Measurements from ENCODE around the gene CDC6. TPM values are rescaled to one million over a fixed set of nuclear protein-coding genes. Genes with fewer than 3 reads are reported as not detected.

Gene CDC6
- total RNA-seq, 1 donor from 2014 or later = 4.7 TPM

- TF ChIP-seq, protein P1, sequence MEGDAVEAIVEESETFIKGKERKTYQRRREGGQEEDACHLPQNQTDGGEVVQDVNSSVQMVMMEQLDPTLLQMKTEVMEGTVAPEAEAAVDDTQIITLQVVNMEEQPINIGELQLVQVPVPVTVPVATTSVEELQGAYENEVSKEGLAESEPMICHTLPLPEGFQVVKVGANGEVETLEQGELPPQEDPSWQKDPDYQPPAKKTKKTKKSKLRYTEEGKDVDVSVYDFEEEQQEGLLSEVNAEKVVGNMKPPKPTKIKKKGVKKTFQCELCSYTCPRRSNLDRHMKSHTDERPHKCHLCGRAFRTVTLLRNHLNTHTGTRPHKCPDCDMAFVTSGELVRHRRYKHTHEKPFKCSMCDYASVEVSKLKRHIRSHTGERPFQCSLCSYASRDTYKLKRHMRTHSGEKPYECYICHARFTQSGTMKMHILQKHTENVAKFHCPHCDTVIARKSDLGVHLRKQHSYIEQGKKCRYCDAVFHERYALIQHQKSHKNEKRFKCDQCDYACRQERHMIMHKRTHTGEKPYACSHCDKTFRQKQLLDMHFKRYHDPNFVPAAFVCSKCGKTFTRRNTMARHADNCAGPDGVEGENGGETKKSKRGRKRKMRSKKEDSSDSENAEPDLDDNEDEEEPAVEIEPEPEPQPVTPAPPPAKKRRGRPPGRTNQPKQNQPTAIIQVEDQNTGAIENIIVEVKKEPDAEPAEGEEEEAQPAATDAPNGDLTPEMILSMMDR (IDR thresholded peaks at IDR 0.05; ENCODE audit: partially characterized antibody, unreplicated experiment) = no peak
- H3K4me1 Mint-ChIP-seq (ENCODE audit: low read depth, unreplicated experiment) = peaks cover 45% of the 10 kb centered on the region
- H3K27me3 Mint-ChIP-seq (ENCODE audit: unreplicated experiment) = peaks cover 25% of the 10 kb centered on the region
- peak overlapping the region; percentile 46 for H3K4me3 Mint-ChIP-seq (ENCODE audit: unreplicated experiment)
- H3K36me3 Mint-ChIP-seq (ENCODE audit: unreplicated experiment) = no peaks in the 10 kb centered on the region
- H3K27ac Mint-ChIP-seq (ENCODE audit: unreplicated experiment) = no peak overlapping the region
- peaks cover 2% of the 10 kb centered on the region for H3K9me3 Mint-ChIP-seq (ENCODE audit: unreplicated experiment)
- peak; percentile 18 for DNase-seq
These were observed 28.2 kb downstream of the CDC6 start for GRCh38 chr17:40315678-40316570.

GRCh38 chr17:40316571-40317344 is 29.1 kb downstream of the CDC6 start:
- no peak overlapping the region for H3K27ac Mint-ChIP-seq (ENCODE audit: unreplicated experiment)
- H3K27me3 Mint-ChIP-seq (ENCODE audit: unreplicated experiment) = peaks cover 25% of the 10 kb centered on the region
- H3K9me3 Mint-ChIP-seq (ENCODE audit: unreplicated experiment) = peaks cover 2% of the 10 kb centered on the region
- no peaks in the 10 kb centered on the region for H3K36me3 Mint-ChIP-seq (ENCODE audit: unreplicated experiment)
- peak overlapping the region; percentile 90 for H3K4me3 Mint-ChIP-seq (ENCODE audit: unreplicated experiment)
- DNase-seq = peak; percentile 36
- TF ChIP-seq, protein P1 (IDR thresholded peaks at IDR 0.05; ENCODE audit: partially characterized antibody, unreplicated experiment) = no peak
- peaks cover 44% of the 10 kb centered on the region for H3K4me1 Mint-ChIP-seq (ENCODE audit: low read depth, unreplicated experiment)

DNA sequence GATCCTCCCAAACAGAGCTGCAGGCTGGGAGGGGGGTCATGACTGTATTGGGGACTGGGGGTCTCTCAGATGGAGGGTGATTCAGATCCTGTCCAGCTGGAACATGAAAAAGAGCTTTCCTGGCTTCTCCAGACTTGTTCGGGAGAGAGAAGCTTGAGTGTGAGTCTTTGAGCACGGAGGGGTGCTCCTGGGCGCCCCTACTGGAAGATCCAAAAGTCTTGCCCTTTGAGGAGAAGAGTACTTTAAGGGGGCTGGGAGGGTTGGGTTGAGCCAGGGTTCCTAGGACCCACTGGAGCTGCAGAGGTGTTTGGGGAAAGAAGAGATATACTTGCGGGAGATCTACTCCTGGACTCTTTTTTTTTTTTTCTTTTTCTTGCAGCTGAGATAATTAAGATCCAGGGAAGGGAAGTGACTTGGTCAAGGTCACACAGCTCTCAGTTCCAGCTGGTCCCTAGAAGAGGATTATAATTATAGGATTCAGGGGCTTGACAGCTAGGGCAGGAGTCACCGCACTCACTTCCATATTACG is 29.7 kb downstream of the CDC6 start:
- Mint-ChIP-seq H3K9me3 (ENCODE audit: unreplicated experiment) (peaks cover 2% of the 10 kb centered on the region), H3K36me3 (ENCODE audit: unreplicated experiment) (no peaks in the 10 kb centered on the region), H3K27ac (ENCODE audit: unreplicated experiment) (no peak overlapping the region), H3K4me3 (ENCODE audit: unreplicated experiment) (peak overlapping the region; percentile 90), H3K27me3 (ENCODE audit: unreplicated experiment) (peaks cover 23% of the 10 kb centered on the region), H3K4me1 (ENCODE audit: low read depth, unreplicated experiment) (peaks cover 42% of the 10 kb centered on the region)
- TF ChIP-seq, protein P1 (IDR thresholded peaks at IDR 0.05; ENCODE audit: partially characterized antibody, unreplicated experiment) = peak; percentile 37
- DNase-seq = peak; percentile 59

- TF ChIP-seq, protein P1 (IDR thresholded peaks at IDR 0.05; ENCODE audit: partially characterized antibody, unreplicated experiment) = no peak
These were observed 30.5 kb downstream of the CDC6 start for GRCh38 chr17:40317880-40318829.

More at GRCh38 chr17:40317880-40318829, 30.5 kb downstream of the CDC6 start:
- Mint-ChIP-seq H3K4me3 (ENCODE audit: unreplicated experiment) (peak overlapping the region; percentile 94), H3K36me3 (ENCODE audit: unreplicated experiment) (no peaks in the 10 kb centered on the region), H3K4me1 (ENCODE audit: low read depth, unreplicated experiment) (peaks cover 47% of the 10 kb centered on the region), H3K27me3 (ENCODE audit: unreplicated experiment) (peaks cover 21% of the 10 kb centered on the region), H3K27ac (ENCODE audit: unreplicated experiment) (peak overlapping the region; percentile 33), H3K9me3 (ENCODE audit: unreplicated experiment) (peaks cover 2% of the 10 kb centered on the region)
- peak; percentile 93 for DNase-seq
